Stimulated activated CD4-positive, alpha-beta T cell treated with anti-CD3 and anti-CD28 coated beads, Interleukin-2, amount 100 ng/mL, for 48 hours (primary cell): ENCODE results near the gene UBE2G1.
"Not testable (repeated sequence)": the region's sequence is repeated elsewhere in the genome, so short reads cannot be mapped to it uniquely, and the experiment has no call there.

ENCODE experiments used
- DNase-seq, 2 donors: peaks; one replicate each; pipeline ENCODE4 v3.0.0-alpha.2; 2020

The UBE2G1 gene

GRCh38 chr17:4375039-4375748 is 8.7 kb upstream of the UBE2G1 start:
- peak; percentile 50 to 53 for DNase-seq

DNA sequence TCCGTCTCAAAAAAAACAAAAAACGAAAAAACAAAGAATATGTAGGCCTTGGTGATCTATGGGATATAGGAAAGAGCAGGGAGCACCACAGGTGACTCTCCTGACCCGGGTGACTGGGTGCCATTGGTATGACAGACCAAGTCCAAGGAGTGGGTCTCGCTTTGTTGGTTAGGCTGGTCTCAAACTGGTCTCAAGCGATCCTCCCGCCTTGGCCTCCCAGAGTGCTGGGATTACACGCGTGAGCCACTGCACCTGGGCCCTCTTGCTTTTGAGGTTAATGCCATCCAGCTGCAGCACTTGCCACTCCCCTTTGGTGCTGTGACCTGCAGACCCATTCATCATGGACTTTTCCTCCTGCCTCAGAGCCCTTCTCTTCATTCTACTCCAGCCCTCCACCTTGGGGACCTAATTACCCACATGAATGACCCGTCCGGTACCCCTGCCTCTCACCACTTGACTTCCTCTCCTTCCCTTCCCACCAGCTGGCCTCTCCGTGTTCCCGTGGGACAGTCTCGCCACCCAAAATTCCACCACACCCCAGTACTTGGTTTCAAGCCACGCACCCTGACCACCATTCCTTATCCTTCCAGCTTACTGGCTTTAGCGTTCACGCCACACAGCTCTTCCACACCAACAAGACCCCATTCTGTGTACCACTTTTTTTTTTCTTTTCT is 3.2 kb upstream of the UBE2G1 start:
- DNase-seq, result no peak

DNA sequence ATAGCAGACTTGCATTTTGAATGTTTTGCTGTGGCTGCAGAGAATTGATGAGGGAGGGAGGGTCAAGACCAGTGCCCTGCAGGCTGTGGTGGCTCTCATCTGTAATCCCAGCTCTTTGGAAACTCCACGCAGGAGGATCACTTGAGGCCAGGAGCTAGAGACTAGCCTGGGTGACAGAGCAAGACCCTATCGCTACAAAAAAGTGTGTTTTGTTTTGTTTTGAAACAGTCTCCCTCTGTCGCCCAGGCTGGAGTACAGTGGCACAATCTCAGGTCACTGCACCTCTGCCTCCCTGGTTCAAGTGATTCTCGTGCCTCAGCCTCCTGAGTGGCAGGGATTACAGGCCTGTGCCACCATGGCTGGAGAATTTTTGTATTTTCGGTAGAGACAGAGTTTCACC is 1.9 kb upstream of the UBE2G1 start:
- DNase-seq, result no peak

DNA sequence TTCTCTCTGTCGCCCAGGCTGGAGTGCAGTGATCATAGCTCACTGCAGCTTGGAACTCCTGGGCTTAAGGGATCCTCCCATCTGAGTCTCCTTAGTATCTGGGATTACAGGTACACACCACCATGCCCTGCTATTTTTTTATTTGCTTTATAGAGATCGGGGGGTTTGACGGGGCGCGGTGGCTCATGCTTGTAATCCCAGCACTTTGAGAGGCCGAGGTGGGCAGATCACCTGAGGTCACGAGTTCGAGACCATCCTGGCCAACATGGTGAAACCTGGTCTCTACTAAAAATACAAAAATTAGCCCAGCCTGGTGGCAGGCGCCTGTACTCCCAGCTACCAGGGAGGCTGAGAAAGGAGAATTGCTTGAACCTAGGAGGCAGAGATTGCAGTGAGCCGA is 702 bp upstream of the UBE2G1 start:
- not testable (repeated sequence) for DNase-seq

DNA sequence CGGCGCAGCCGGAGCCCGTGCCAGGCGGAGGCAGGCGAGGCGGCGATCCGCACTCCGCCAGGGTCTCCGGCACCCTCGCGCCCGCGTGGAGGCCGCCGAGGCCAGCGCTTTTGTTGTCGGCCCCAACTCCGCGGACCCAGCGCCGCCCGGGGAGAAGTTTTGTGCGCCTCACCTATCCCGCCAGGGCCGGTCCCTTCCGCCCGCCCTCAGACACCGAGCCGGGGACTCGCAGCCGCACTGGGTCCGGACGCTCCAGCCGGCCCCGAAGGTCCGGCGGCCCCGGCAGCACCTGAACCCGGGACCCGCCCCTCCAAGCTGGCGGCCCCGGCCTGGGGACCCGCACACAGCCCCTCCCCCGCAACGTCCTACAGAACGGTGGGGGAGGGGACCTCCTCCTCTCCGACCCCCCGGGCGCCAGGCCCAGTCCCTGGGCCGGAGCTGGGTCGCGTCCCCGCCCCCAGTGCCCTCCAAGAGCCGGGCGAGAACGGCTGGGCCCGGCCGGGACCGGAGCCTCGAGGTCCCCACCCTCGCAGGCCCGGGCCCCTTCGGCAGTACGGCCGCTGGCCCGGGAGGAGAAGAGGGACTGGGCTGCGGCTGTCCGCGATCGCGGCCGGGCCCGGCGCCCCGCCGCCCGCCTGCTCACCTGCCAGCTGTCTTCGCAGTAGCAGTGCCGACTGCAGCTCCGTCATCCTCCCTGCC is 698 bp downstream of the UBE2G1 start:
- DNase-seq, result peak in 1 of 2 donors; percentile 43

GRCh38 chr17:4365103-4365627 is 1.3 kb downstream of the UBE2G1 start:
- DNase-seq, result peak; percentile 80

DNA sequence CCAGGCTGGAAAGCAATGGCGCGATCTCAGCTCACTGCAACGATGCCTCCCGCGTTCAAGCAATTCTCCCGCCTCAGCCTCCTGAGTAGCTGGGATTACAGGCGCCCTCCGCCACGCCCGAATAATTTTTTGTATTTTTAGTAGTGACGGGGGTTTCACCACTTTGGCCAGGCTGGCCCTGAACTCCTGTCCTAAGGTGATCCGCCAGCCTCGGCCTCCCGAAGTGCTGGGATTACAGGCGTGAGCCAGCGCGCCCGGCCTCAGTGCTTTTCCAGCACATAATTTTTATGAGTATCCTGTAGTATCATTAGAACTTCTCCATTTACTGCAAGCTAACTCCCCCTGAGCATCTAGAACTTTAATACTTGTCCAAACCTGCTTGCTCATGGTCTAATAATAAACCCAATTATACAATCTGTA is 1.8 kb downstream of the UBE2G1 start:
- no peak for DNase-seq

DNA sequence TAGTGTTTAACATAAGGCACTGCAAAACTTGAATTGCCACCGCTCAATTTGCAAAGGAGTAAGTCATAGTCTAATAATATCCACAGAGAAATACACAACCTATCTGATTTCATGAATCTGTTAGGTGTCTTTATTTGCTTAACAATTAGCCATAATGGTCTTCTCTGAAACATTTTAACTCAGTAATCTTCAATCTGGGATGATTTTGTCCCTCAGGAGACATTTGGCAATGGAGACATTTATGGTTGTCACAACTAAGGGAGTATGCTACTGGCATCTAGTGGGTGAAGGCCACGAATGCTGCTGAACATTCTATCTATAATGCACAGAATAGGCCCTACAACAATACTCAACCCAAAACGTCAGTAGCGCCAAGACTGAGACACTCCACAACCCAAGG is 4.3 kb downstream of the UBE2G1 start:
- DNase-seq, result no peak

DNA sequence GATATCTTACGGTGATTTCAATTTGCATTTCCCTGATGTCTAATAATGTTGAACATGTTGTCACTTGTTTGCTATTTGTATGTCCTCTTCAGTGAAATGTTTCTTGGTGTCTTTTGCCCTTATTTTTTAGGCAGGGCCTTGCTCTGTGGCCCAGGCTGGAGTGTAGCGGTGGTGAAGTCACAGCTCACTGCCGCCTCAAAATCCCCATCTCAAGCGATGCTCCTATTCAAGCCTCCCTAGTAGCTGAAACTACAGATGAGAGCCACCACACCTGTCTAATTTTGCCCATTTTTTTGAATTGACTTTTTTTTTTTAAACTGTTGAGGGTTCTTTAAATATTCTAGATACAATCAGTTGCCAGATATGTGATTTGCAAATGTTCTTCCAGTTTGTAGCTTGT is 8.3 kb downstream of the UBE2G1 start:
- DNase-seq, result no peak

DNA sequence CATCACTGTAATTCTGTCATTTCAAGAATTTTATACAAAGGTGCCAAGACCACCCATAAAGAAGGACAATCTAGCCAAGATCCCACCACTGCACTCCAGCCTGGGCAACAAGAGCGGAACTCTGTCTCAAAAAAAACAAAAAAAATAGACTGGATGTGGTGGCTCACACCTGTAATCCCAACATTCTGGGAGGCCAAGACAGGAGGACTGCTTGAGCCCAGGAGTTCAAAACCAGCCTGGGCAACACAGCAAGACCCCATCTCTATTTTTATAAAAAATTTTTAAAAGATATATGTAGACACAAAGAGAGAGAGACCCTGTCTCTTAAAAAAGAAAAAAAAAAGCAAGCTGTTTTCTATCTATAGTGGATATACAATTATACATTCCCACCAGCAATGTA is 8.8 kb downstream of the UBE2G1 start:
- DNase-seq, result no peak

DNA sequence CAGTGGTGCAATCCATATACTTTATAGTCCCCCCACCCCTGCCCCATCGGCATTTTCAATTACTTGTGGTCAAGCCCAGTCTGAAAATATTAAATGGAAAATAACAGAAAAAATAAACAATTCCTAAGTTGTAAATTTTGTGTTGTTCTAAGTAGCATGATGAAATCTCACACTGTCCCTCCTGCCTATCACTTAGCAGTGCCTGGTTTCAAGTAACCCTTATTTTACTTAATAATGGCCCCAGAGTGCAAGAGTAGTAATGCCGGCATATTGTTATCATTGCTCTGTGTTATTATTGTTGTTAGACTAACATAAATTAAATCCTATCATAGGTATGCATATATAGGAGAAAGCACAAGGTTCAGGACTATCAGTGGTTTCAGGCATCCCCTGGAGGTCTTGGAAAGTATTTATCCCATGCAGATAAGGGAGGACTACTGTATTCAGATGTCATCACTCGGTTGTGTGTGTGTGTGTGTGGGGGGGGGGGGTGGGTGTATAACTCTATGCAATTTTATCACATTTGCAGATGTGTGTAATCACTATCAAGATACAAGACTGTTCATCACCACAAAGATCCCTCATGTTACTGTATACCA is 9.3 kb downstream of the UBE2G1 start:
- DNase-seq, result no peak

- no peak for DNase-seq
These were observed 11.5 kb downstream of the UBE2G1 start for GRCh38 chr17:4354862-4355514.

DNA sequence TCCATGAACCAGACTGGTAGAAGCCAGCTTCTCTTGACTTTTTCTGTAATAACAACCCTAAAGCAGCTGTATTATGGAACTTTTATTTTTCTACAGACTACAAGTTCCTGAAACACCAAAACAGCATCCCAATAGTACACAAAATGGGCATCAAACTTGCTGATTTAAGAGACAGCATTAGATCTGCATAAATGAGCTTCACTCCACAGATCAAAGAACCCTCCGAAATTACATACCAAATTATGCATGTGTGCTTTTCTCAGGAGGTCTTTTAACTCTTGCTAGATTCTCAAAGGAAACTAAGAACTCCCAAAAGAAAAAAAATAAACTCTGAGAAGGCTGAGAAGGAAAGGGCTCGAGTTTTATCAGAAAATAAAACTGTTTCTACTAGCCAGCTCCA is 12.3 kb downstream of the UBE2G1 start:
- DNase-seq, result no peak

DNA sequence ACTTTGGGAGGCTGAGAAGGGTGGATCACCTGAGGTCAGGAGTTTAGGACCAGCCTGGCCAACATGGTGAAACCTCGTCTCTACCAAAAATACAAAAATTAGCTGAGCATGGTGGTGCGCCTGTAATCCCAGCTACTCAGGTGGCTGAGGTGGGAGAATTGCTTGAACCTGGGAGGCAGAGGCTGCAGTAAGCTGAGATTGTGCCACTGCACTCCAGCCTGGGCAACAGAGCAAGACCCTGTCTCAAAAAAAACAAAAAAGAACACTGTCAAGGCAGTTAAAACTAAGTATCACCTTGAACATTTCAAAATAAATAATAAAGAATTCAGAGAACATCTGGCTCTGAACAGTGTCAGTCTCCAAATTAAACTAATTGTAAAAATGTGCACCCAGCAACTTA is 16.3 kb downstream of the UBE2G1 start:
- DNase-seq, result not testable (repeated sequence)

DNA sequence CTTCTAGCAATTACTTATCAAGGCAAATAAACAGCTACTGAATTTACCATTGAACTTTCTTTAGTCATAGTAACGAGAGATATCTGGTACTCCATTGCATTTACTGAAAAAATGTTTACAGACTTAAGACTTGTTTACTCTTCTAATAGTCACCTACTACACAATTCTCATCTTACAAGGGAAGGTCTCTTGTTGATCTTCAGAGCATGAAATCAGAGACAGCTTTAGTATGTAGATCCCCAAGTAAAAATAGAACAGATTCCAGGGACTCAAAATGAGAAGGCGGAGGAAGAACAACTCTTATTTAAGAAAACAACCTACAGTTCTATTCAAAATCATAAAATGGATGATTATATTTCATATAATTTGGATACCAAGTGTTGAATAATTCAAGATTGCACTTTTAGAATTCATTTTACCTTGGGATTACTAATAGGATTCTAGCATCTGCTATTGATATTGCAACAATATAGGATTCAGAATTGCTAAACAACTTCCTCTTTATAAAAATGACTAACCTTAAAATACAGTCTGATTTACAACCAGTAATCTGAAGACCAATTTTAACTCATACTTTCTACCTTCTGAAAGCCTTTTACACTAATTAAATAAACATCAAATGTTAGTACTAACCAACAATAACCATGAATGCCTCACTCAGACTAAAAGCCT is 20.8 kb downstream of the UBE2G1 start:
- DNase-seq, result no peak

GRCh38 chr17:4344926-4345325 is 21.5 kb downstream of the UBE2G1 start:
- DNase-seq, result no peak

DNA sequence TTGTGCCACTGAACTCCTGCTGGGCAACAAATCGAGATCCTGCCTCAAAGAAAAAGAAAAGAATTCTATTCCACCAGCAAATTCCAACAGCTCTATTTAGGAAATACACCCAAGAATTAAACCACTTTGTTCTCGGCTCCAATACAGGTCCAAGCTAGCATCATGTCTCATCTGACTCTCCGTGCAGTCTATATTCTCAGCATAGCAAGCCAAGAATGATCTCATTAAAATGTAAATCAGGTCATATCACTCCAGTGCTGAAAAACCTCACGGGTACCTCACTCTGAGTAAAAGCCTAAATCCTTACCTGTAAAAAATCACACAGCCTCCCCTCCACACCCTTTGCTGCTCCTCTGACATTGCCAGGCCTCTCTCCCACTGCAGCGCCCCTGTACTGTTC is 23.9 kb downstream of the UBE2G1 start:
- no peak for DNase-seq

GRCh38 chr17:4341616-4341977 is 24.9 kb downstream of the UBE2G1 start:
- DNase-seq, result no peak

- DNase-seq, result no peak
These were observed 25.4 kb downstream of the UBE2G1 start for GRCh38 chr17:4340914-4341615.

DNA sequence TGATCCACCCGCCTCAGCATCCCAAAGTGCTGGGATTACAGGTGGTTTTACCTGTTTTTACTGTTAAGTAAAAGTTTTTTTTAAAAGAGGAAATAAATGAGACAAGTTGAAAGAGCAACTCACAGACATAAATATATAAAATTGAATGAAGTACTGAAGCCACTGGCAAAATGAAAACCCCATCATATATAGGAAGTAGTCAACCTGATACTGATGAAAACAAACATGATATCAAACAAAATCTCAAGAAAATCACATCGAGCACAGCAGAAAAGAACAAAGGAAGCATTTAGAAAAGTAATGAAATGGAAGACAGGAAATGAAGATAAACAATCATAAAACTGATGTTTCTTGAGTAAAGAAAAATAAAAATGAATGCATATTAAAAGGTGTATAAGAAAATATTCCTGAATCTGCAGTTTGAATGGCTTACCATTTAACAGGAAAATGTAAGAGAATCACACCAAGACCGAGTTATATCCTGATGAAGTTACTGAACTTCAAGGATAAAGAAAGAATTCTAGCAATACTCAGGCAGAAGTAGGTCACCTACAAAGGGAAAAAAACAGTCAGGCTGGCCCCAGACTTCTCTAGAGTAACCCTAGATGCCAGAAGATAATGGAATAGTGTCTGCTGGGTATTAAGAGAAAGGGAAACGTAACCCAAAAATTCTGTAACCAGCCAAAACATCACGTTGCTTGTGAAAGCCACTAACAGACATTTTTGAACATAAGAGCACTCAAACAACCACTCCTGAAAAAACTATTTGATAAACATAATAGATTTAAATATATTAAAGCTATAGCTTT is 31.5 kb downstream of the UBE2G1 start:
- no peak for DNase-seq

GRCh38 chr17:4334332-4334731 is 32.1 kb downstream of the UBE2G1 start:
- no peak for DNase-seq
